Non-pigmented ciliary epithelial cell (primary cell): ENCODE results near the gene SHLD1.

Source experiments
- DNase-seq: peaks from one replicate; pipeline ENCODE4 v3.0.0-alpha.2; 2010; ENCODE audit warnings: low read depth

SHLD1 gene

DNA sequence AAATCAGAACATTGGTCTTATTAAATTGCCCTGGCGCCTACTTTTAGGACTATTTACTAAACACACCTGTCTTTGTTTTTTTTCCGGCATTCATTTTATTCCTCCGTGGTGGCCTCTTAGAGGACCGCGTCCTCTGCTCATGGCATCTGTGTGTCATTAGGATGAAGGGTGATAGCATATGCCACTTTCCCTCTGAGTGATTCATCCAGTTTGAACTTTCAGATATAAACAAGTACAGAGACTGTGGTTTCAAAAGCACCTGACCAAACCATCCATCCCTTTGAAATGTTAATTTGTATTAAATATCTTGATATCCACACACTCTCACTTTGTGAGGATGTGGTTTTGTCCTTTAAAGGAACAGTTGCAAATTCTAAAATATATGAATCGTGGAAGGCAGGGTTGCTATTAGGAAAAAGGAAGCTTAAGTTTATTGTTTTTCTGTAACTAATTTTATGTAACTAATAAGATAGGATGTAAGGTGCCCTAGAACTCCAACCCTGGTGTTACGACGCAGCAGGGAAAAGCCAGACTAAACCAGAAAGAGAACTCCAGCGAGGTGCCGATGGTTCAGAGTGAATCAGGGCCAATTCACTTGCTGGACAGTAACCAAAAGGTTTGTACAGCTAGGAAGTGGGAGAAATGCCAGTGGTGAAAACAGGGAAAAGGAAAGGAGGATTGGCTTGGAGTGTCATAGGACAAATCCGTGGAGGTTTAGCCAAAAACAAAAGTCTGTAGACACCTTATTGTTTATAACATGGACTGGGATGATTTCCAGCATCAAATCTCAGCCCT, 98.7 kb downstream of the SHLD1 start:
- no peak for DNase-seq

- no peak for DNase-seq
Measured at GRCh38 chr20:5855939-5856338, 105.7 kb downstream of the SHLD1 start.

- DNase-seq, result no peak
Measured at GRCh38 chr20:5859608-5860007, 109.4 kb downstream of the SHLD1 start.

DNA sequence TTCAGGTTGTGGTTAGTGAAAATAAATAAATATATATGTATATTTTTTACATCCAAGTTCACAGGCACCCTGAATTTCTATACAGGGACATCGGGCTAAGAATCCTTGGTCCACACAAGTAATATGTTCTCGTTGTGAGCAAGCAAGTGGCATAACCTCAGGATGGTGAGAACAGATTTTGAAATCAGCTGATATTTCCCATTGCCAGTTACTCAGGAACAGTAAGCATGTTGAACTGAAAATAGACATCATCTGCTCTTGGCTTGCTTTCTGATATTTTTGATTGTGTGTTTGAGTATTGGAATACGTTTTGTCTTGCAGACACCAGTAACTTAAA, 112.5 kb downstream of the SHLD1 start:
- no peak for DNase-seq

DNA sequence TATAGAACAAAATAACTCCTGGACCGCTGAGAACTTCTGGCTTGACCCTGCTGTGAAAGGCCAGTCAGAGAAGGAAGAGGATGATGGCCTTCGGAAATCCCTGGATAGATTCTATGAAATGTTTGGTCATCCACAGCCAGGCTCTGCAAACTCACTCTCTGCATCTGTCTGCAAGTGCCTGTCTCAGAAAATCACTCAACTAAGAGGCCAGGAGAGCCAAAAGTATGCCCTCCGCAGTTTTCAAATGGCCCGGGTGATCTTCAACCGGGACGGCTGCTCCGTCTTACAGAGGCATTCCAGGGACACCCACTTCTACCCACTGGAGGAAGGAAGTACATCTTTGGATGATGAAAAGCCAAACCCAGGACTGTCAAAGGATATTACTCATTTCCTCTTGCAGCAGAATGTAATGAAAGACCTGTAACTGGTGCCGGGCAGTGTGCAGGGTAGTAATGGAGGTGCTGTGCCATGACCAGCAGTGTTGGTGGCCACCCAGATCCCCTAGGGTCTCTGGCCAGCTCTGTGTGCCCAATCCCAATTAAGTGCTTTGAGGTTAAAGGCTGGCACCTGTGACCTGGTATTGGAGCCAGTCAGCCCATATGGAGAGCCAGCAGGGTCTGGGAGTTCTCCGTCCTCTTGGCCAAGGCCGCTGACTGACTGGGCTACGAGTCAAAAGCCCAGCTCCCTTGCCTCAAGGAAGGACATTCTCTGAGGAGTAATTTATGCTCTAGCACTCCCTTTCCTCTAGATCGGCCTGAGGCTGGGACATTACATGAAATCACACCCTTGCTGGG, 113.0 kb downstream of the SHLD1 start:
- peak; percentile 51 for DNase-seq

DNA sequence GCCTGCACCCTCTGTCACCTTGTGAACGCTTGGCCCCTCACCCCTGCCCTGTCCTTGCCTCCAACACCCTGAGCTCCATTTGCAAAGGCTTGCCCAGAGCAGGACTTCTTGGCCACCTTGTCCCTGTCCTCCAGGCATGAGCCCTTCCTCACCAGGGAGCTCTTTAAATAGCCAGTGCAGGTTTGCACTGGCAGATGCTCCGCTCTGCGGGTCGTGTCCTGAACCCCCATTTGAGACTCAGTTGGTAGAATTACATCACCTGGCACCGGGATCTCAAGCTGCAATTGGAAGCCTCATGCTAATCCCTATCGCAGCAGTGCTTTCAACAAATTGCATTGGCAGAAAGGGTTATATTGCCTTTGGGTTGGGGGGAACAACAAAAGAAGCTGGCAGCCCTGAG, 114.2 kb downstream of the SHLD1 start:
- no peak for DNase-seq

DNA sequence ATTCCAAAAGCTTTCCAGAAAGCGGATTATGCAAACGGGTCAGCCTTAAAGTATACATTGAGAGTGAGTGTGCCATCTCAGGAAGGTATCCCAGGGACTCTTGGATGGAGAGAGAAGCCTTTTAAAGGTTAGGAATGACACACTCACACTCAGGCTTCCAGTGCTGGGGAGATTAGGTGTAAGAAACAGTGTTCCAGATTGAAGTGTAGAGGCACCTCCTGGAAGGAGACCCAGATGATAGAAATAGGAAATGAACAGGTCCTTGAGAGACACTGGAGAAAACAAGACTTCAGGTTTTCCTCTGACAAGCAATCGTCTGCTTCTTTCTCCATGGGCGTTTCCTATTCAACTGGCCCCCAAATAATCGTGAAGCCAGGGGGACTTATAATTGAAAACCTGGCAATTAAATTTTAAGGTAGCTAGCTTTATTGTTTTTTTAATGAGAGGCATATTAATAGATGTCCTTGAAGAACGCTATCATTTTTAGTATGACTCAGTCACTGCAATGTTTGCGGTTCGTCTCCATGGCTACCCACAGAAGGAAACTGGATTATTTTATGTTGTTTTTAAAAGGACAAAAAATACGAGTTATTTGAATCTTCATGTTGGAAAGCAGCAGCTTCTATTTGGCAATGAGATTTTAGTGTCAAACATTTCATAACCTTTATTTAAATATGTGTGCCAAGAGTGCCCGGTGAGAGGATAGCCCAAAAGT, 114.8 kb downstream of the SHLD1 start:
- no peak for DNase-seq

DNA sequence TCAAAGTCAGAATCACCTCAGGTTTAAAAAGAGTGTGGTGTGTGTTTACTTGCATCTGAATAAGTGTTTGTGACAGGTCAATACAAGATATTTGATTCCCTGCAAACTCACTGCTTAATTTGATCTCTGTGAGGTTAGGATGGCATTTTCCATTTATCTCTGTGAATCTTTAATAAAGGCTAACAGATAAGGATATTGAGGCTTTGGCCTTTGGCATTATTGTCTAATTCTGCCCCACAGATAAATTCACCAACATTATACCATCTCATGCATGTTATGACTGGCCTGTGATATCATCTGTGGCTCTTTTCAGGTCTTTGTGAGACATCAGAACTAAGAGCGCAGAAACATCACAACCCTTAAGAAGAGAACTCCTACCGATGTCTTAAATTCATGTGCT, 115.4 kb downstream of the SHLD1 start:
- no peak for DNase-seq

DNA sequence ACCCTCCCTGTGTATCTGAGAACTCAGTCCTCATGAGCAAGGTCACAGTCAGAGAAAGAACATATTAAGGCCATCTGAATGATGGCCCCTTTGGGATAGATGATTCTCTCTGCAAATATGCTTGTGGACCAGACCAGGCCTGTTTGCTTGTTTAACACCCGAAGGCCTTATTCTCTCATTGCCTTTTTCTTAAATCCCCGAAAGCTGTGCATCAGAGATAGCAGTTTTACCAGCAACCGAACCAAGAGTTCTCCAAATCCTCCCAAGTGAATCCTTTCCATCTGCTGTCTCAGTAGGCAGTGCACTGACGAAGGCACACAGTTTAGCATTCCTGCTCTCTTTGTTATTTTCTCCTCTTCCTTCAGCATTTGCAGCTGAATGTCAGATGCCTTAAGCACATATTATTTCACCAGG, 120.4 kb downstream of the SHLD1 start:
- no peak for DNase-seq

DNA sequence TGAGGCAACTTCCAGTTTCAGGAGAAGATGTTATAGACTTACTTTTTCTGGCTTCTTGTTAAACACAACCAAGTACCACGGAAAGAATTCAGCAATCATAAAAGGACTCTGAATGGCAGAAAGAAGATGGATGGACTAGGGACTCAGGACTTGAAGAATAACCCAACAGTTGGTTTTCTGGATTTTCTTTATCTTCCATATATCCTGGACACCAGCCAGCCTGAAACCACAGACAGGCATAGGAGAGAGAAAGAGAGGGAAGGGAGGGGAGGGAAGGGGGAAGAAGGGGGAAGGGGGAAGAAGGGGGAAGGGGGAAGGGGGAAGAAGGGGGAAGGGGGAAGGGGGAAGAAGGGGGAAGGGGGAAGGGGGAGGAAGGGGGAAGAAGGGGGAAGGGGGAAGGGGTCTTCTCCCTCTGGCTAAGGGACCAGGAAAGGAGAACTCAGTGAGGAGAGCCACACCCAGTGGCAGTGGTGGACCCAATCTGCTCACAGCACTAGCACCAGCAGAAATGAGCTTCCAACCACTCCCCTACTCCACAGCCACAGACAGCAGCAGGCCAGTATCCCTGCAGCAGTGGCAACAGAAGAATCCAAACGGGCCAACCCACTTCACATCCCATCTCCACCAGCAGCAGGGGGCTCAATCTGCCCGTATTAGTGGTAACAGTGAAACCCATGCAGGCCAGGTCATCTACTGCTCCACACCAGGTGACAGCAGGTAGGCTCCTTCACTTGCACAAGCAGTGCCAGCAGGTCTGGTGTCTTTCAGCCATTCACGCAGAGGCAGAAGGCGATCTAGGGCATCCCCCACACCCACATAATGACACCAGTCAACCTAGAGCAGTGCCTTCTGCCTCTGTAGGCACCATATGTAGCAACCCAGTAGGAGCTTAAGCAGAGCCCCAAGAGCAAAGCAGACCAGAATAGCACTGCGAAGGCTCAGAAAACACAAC, 121.5 kb downstream of the SHLD1 start:
- DNase-seq, result no peak

DNA sequence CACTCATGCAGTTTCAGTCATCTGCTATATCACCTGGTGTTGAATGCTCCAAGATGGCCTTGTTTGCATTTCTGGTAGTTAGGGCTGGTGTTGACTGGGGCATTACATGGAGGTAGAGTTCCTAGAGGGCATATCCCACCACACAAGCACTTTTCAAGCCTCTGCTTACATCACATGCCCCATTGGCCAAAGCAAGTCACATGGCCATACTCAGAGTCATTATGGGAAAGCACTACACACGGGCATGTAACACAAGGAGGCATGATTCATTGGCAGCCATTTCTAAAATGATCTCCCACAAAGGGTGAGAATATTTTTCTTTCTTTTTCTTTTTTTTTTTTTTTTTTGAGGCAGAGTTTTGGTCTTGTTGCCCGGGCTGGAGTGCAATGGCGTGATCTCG, 126.9 kb downstream of the SHLD1 start:
- no peak for DNase-seq

DNA sequence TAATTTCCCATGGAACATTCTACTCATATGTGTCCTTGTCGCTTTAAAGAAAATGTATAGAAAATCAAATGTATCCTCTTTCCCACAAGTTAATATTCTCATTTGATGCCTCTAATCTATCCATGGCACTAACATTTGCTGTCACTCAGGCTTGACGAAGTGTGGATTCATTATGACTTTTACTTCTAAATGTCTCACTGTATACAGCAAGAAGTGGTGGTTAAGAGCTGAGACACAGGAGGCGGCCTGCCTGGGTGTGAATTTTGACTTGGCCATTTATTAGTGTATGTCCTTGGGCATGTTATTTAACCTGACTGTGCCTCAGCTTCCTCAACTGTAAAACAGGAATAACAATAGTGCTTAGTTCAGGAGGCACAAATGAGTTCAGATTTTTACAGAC, 130.1 kb downstream of the SHLD1 start:
- DNase-seq, result no peak

GRCh38 chr20:5881703-5882102, 131.5 kb downstream of the SHLD1 start:
- DNase-seq, result no peak

- DNase-seq, result no peak
Measured at GRCh38 chr20:5882166-5882565, 132.0 kb downstream of the SHLD1 start.

GRCh38 chr20:5884465-5885335, 134.5 kb downstream of the SHLD1 start:
- DNase-seq, result no peak

GRCh38 chr20:5885866-5886265, 135.7 kb downstream of the SHLD1 start:
- DNase-seq, result no peak

GRCh38 chr20:5886788-5887187, 136.6 kb downstream of the SHLD1 start:
- DNase-seq, result no peak

- DNase-seq, result no peak
Measured at GRCh38 chr20:5887386-5887785, 137.2 kb downstream of the SHLD1 start.

DNA sequence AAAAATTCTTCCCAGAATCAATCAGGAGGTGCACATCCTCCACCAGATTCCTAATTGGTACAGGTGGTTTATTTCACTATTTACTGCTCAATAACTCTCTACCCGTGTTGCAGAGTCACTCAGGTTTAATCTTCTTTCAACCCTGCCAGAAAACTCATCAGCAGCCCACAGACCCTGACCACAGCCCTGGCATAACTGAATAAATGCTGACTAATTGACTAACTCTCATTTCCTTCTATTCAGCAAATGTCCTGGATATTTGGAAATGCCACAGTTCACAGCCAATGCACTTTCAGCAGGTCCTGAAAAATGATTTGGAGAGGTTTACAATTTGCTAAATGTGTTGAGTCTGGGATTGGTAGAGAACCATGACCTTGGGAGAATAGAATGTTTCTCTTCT, 137.8 kb downstream of the SHLD1 start:
- no peak for DNase-seq

DNA sequence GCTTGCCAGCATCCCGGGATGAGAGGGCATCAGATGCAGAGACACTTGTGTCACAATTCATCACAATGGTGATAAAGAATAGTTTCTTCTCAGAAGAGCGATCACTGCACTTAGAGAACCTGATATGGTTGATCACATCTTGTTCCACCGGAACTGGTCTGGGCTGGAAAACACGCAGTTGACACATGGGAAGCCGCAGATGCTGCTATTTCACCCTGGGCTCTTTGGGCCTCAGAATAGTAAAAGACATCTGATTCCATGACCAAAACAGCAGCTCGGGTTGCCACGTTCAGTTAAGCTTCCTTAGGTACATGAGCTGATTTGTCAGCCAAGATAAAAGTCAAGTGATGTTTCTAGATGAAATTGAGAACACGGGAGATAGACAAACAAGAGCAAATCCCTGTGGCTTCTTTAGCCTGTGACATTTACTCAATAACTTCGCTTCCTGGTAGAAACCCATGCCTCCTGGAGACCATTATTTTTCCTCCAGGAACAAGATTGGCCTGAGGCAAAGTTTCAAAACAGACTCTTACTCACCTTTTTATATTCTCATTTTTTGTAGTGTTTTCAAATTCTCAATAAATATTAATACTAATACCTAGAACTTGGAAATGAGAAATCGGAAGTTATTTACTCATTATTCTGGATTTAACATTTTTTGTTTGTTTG, 140.7 kb downstream of the SHLD1 start:
- DNase-seq, result no peak
